ENCODE measurements around the gene PCNX2.

Gene PCNX2

DNA sequence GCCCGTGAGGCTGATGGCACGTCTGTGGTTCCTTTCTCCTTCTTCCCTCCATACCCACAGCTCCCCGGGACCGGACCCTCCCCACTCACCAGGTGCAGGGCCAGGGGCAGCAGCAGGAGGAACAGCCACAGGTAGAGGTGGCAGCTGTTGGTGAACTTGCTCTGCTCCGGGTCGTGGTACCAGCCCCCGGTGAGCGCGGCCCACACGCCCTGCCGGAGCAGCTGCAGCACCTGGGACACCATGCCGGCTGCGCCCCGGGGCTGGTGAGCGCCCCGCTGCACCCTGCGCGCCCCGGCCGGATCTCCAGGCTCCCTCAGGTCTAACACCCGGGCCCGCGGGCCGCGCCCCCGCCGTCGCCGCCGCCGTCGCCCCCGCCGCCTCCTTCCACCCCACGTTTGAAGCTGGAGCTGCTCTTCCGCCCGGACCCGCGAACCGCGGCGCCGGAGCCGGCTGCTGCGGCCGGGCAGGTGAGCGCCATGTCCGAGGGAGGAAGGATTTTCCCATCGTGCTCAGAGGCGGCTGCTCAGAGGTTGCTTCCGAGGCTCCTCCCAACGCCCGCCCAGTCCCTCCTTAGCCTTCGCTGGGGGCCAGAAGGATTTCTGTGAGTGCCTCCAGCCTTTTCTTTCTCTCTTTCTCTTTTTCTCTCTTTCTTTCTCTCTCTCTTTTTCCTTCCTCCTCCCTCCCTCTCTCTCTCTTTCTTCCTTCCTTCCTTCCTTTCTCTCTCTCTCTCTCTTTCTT, at the start of gene PCNX2:
PCNX2 (minus strand) TSS at position 489 of the 738 bp plus-strand sequence; CDS start at position 242, 247 bp downstream.
- peak within 1 kb of the TSS; percentile 95 for H3K27ac Mint-ChIP-seq
- H3K27me3 Mint-ChIP-seq, result no peaks in the 10 kb centered on the region
- DNase-seq, result peak; percentile 82
- H3K36me3 Mint-ChIP-seq (ENCODE audit: low read depth), result peaks cover 23% of the 10 kb centered on the region
- peak within 1 kb of the TSS; percentile 94 for H3K4me3 Mint-ChIP-seq
- H3K9me3 Mint-ChIP-seq, result no peaks in the 10 kb centered on the region
- peaks cover 42% of the 10 kb centered on the region for H3K4me1 Mint-ChIP-seq (ENCODE audit: low read depth)

DNA sequence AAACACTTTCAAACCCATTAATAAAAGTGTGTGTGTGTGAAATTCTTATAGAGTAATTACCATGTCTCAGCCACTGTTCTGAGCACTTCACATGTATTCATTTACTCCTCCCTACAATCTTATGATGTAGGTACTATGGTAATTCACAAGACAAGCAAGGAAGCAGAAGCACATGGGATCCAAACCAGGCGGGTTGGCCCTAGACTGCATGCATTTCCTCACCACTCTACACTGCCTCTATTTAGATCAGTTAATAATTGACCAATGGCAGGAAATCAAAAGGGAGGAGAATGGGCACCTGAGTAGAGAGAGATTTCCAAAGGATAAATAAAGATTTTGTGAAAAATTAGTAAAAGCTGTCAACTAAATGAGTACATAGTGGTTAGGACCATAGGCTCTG, 47.7 kb upstream of the PCNX2 start:
- no peaks in the 10 kb centered on the region for H3K9me3 Mint-ChIP-seq
- no peaks in the 10 kb centered on the region for H3K4me1 Mint-ChIP-seq (ENCODE audit: low read depth)
- no peak for DNase-seq
- H3K27me3 Mint-ChIP-seq, result peaks cover 43% of the 10 kb centered on the region
- no peaks in the 10 kb centered on the region for H3K36me3 Mint-ChIP-seq (ENCODE audit: low read depth)
- H3K27ac Mint-ChIP-seq, result no peak overlapping the region
- H3K4me3 Mint-ChIP-seq, result no peak overlapping the region

- Mint-ChIP-seq H3K9me3 (no peaks in the 10 kb centered on the region), H3K27me3 (peaks cover 53% of the 10 kb centered on the region), H3K4me1 (ENCODE audit: low read depth) (no peaks in the 10 kb centered on the region), H3K36me3 (ENCODE audit: low read depth) (no peaks in the 10 kb centered on the region), H3K27ac (no peak overlapping the region), H3K4me3 (no peak overlapping the region)
- no peak for DNase-seq
Measured at GRCh38 chr1:233342086-233342485, 46.6 kb upstream of the PCNX2 start.

DNA sequence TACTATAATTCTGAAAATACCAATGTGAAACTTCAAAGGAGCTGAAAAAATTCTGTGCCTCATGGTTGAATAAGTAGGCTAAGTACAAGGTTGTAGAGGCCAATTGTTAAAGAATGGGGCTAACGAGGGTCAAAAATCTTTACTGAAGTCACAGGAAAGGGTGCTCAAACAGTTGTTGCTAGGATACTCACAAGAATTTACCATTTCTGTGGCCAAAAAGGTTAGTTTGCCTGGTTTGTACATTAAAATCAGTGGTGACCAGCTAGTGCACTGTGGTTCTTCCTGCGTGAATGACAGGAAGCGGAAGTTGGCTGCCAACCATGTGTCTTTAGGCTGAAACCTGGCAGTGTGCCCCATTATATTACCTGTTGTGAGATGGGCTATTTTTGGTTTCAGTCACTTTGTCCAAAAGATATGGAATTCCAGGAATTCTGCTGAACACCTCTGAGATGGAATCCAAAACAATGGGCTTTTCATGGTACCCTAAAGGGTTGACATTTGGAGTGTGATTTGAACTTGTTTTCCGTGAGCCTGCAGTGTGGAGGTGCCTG, 45.5 kb upstream of the PCNX2 start:
- Mint-ChIP-seq H3K4me1 (ENCODE audit: low read depth) (no peaks in the 10 kb centered on the region), H3K27ac (no peak overlapping the region), H3K27me3 (peaks cover 59% of the 10 kb centered on the region), H3K4me3 (no peak overlapping the region), H3K36me3 (ENCODE audit: low read depth) (no peaks in the 10 kb centered on the region), H3K9me3 (no peaks in the 10 kb centered on the region)
- no peak for DNase-seq

DNA sequence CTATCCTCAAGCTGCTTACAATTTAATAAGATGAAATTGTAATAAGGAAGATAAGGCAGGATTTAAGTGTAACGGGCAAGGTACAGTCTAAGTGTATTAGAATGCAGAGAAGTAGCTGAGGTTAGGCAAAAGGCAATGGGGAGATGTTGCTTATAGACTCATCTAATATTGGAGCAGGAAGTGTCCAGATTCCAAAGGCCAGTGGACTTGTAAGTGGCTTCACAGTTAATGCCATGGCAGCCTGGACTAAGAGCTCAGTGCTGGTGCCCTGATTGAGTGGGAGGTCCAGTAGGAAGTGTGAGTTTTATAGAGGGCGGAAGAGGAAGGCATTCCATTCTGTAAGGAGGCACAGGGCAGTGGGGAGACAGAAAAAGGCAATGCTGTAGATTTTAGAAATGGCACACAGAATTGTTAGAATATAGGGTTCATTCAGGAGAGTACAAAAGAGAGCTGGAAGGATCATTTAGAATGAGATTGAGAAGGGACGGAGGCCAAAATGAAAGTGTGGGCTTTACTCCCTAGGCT, 44.6 kb upstream of the PCNX2 start:
- Mint-ChIP-seq H3K4me3 (no peak overlapping the region), H3K9me3 (no peaks in the 10 kb centered on the region), H3K4me1 (ENCODE audit: low read depth) (no peaks in the 10 kb centered on the region), H3K36me3 (ENCODE audit: low read depth) (no peaks in the 10 kb centered on the region), H3K27ac (no peak overlapping the region), H3K27me3 (peaks cover 59% of the 10 kb centered on the region)
- DNase-seq, result no peak

GRCh38 chr1:233338102-233338501, 42.6 kb upstream of the PCNX2 start:
- no peaks in the 10 kb centered on the region for H3K36me3 Mint-ChIP-seq (ENCODE audit: low read depth)
- no peak overlapping the region for H3K4me3 Mint-ChIP-seq
- no peaks in the 10 kb centered on the region for H3K4me1 Mint-ChIP-seq (ENCODE audit: low read depth)
- H3K27me3 Mint-ChIP-seq, result peaks cover 54% of the 10 kb centered on the region
- DNase-seq, result no peak
- H3K27ac Mint-ChIP-seq, result no peak overlapping the region
- no peaks in the 10 kb centered on the region for H3K9me3 Mint-ChIP-seq

DNA sequence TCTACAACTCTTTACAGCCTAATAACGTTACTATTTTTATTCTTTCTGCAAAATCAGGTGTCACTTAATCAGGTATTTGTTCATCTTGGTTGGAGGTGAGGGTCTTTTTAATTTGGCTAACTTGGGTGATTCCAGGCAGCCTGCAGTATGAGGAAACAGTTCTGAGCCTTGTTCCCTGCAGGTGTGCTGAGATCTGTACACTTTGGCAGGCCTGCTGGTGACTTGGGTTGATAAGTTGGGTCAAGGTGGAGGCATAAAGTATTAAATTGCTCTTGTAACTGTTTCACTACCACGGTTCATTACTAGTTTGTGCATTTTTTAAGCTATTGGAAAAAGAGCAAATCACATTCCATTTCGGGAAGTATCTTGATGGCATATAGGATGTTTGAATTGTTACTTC, 42.0 kb upstream of the PCNX2 start:
- Mint-ChIP-seq H3K4me3 (no peak overlapping the region), H3K4me1 (ENCODE audit: low read depth) (no peaks in the 10 kb centered on the region), H3K27me3 (peaks cover 49% of the 10 kb centered on the region), H3K27ac (no peak overlapping the region), H3K9me3 (no peaks in the 10 kb centered on the region), H3K36me3 (ENCODE audit: low read depth) (no peaks in the 10 kb centered on the region)
- DNase-seq, result no peak

DNA sequence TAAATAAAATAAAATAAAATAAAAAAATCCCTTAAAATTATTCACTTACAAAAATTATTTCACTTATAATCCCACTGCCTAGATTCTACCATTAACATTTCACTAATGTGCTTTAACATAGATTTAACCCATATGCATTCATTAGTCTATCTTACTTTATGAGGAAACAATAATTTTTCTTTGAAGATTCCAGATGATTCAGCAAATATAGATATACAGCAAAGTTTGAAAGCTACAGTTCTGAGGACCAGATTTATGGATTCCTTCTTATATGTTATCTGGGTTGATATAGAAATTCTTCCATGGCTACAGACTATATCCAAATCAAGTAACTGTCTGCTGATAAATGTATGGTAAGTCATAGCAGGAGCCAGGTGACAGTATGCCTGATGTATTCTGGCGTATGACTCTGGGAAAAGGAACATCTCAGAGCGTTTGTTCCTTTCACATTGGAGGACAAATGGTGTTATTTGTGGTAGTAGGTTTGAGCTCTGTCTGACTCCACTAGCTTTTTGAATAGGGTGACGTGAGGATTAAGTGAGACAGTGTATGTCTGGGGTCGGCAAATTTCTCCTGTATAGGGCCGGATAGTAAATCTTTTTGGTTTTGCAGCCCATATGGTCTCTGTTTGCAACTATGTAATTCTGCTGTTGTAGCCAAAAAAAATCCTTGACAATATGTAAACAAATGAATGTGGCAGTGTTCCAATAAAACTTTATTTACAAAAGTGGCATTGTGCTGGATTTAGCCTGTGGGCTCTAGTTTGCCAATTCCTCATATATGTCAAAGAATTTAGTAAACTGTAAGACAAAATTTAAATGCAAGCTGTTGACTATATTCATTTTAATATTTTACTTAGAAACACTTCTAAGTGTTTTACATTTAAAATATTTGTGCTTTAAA, 41.3 kb upstream of the PCNX2 start:
- no peak overlapping the region for H3K27ac Mint-ChIP-seq
- no peaks in the 10 kb centered on the region for H3K9me3 Mint-ChIP-seq
- peaks cover 52% of the 10 kb centered on the region for H3K27me3 Mint-ChIP-seq
- H3K36me3 Mint-ChIP-seq (ENCODE audit: low read depth), result no peaks in the 10 kb centered on the region
- no peak for DNase-seq
- H3K4me1 Mint-ChIP-seq (ENCODE audit: low read depth), result no peaks in the 10 kb centered on the region
- no peak overlapping the region for H3K4me3 Mint-ChIP-seq

DNA sequence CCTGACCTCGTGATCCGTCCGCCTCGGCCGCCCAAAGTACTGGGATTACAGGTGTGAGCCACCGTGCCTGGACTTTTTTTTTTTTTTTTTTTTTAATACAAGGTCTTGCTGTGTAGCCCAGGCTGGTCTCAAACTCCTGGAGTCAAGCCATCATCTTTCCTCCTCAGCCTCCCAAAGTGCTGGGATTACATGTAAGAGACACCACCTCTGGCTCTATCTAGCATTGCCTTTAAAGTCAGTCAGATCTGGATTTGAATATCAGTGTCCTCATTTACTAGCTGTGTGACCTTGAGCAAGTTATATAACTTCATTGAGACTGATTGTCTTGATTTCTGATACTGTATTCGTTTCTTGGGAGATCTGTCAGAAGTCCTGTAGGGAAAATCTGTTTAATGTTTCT, 38.6 kb upstream of the PCNX2 start:
- Mint-ChIP-seq H3K36me3 (ENCODE audit: low read depth) (no peaks in the 10 kb centered on the region), H3K27ac (no peak overlapping the region), H3K9me3 (no peaks in the 10 kb centered on the region), H3K4me3 (no peak overlapping the region), H3K4me1 (ENCODE audit: low read depth) (peaks cover 1% of the 10 kb centered on the region), H3K27me3 (peaks cover 45% of the 10 kb centered on the region)
- DNase-seq, result no peak

- H3K27me3 Mint-ChIP-seq, result peaks cover 39% of the 10 kb centered on the region
- H3K4me1 Mint-ChIP-seq (ENCODE audit: low read depth), result peaks cover 7% of the 10 kb centered on the region
- no peak overlapping the region for H3K27ac Mint-ChIP-seq
- no peaks in the 10 kb centered on the region for H3K36me3 Mint-ChIP-seq (ENCODE audit: low read depth)
- no peak for DNase-seq
- no peak overlapping the region for H3K4me3 Mint-ChIP-seq
- no peaks in the 10 kb centered on the region for H3K9me3 Mint-ChIP-seq
Measured at GRCh38 chr1:233333086-233333485, 37.6 kb upstream of the PCNX2 start.

- Mint-ChIP-seq H3K4me1 (ENCODE audit: low read depth) (peaks cover 9% of the 10 kb centered on the region), H3K9me3 (no peaks in the 10 kb centered on the region), H3K4me3 (no peak overlapping the region), H3K27me3 (peaks cover 30% of the 10 kb centered on the region), H3K36me3 (ENCODE audit: low read depth) (no peaks in the 10 kb centered on the region), H3K27ac (no peak overlapping the region)
- no peak for DNase-seq
Measured at GRCh38 chr1:233331676-233332519, 36.4 kb upstream of the PCNX2 start.

DNA sequence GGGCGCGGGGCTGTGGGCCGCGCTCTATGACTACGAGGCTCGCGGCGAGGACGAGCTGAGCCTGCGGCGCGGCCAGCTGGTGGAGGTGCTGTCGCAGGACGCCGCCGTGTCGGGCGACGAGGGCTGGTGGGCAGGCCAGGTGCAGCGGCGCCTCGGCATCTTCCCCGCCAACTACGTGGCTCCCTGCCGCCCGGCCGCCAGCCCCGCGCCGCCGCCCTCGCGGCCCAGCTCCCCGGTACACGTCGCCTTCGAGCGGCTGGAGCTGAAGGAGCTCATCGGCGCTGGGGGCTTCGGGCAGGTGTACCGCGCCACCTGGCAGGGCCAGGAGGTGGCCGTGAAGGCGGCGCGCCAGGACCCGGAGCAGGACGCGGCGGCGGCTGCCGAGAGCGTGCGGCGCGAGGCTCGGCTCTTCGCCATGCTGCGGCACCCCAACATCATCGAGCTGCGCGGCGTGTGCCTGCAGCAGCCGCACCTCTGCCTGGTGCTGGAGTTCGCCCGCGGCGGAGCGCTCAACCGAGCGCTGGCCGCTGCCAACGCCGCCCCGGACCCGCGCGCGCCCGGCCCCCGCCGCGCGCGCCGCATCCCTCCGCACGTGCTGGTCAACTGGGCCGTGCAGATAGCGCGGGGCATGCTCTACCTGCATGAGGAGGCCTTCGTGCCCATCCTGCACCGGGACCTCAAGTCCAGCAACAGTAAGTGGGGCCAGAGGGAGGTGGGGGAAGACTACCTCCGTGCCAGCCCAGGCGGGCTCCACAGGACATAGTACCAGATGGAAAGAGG, 32.8 kb upstream of the PCNX2 start:
- Mint-ChIP-seq H3K27ac (no peak overlapping the region), H3K9me3 (no peaks in the 10 kb centered on the region), H3K4me3 (peak overlapping the region; percentile 66), H3K36me3 (ENCODE audit: low read depth) (no peaks in the 10 kb centered on the region), H3K4me1 (ENCODE audit: low read depth) (peaks cover 11% of the 10 kb centered on the region), H3K27me3 (peaks cover 23% of the 10 kb centered on the region)
- peak; percentile 62 for DNase-seq

DNA sequence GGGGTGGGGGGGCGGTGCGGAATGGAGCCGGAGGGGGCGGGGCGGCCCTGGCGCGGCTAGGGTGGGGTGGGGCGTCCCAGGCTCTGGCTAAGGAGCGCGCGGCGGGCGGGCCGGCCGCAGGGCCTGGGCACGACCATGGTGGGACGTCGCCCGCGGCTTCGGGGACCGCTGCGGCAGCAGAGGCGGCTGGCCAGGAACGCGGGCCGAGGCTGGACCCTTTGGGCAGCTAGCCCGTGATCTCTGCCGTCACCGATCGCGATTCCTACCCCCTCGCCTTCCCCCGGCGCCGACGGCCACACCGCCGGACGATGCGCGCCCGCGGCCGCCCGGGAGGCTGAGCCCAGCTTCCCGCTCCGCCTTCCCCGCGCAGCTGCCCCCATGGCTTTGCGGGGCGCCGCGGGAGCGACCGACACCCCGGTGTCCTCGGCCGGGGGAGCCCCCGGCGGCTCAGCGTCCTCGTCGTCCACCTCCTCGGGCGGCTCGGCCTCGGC, 32.2 kb upstream of the PCNX2 start, which contains the start of gene MAP3K21:
MAP3K21 (plus strand) TSS at position 74 of the 491 bp plus-strand sequence; CDS start at position 379, 305 bp downstream.
- Mint-ChIP-seq H3K36me3 (ENCODE audit: low read depth) (no peaks in the 10 kb centered on the region), H3K27me3 (peaks cover 23% of the 10 kb centered on the region), H3K4me1 (ENCODE audit: low read depth) (peaks cover 11% of the 10 kb centered on the region), H3K27ac (no peak within 1 kb of the TSS), H3K9me3 (no peaks in the 10 kb centered on the region), H3K4me3 (peak within 1 kb of the TSS; percentile 72)
- no peak for DNase-seq

All from activated T-cell treated with anti-CD3 and anti-CD28 coated beads, Interleukin-2, amount 50 U/mL, for 24 hours (primary cell).